Upper lobe of right lung (tissue), 1 donor: ENCODE data around the gene FAM168A. TPM values are rescaled to one million over a fixed set of nuclear protein-coding genes. Genes with fewer than 3 reads are reported as not detected.

ENCODE experiments used
- ATAC-seq: fragments of 200-7000 bp; cut with Tn5 transposase; one replicate; pipeline ENCODE4 v1.9.1; 2020; ENCODE audit warnings: mild to moderate bottlenecking, moderate library complexity
- DNase-seq: peaks from one replicate; pipeline ENCODE4 v3.0.0-alpha.2; 2020
- H3K27ac ChIP-seq: fragments of 200-600 bp; one replicate; pipeline ENCODE4 v1.8.0; 2022
- H3K27me3 ChIP-seq: fragments of 200-600 bp; one replicate; pipeline ENCODE4 v1.8.0; 2022; ENCODE audit warnings: mild to moderate bottlenecking
- H3K36me3 ChIP-seq: fragments of 200-600 bp; one replicate; pipeline ENCODE4 v1.8.0; 2022
- H3K4me1 ChIP-seq: fragments of 200-600 bp; one replicate; pipeline ENCODE4 v1.8.0; 2022
- H3K4me3 ChIP-seq: fragments of 200-600 bp; one replicate; pipeline ENCODE4 v1.8.0; 2022; ENCODE audit warnings: mild to moderate bottlenecking
- H3K9me3 ChIP-seq: fragments of 200-600 bp; one replicate; pipeline ENCODE4 v1.8.0; 2022
- intact Hi-C: fragments of 100-400 bp; cut with DNase I; formaldehyde crosslinking; loops from one replicate; pipeline ENCODE4 v1.11.0; 2022
- total RNA-seq: library from RNA; stranded (reverse); fragmentation: NEBNext Ultra II Directional; extraction: Animal tissue kit (Norgen Biotek cat#: 25700); gene quantifications from one replicate; pipeline ENCODE4 v1.2.1, GENCODE V29; 2021
- TF ChIP-seq, protein P1 (sequence below): fragments of 200-600 bp; IDR thresholded peaks from one replicate; pipeline ENCODE4 v1.8.0; 2022; ENCODE audit warnings: antibody characterized with exemption
- donor health status: DM: no; HTN: yes; CAD: no; lungs with severe emphysema.

Gene FAM168A
- total RNA-seq, 1 donor from 2014 or later: 30.7 TPM

DNA sequence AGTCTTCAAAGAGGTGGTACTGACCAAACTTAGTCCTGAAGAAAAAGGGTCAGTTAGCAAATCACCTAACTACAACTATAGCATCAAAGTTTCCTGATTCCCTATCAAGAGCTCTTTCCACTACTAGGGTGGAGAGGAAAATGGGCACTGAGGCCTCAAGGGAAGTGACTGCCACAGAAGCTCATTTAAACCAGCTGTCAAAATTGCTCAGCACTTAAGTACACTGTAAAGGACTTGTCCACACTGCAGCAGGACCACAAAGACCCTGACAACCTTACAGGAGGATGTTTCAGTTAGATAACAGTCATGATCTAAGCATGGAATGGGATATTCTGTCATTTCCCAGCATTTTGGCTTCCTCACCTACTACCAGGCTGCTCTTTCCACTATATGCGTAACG is 33.0 kb downstream of the FAM168A start:
- Histone ChIP-seq H3K27ac (no peak overlapping the region), H3K36me3 (no peaks in the 10 kb centered on the region), H3K9me3 (no peaks in the 10 kb centered on the region), H3K4me3 (no peak overlapping the region), H3K4me1 (peaks cover 4% of the 10 kb centered on the region), H3K27me3 (no peaks in the 10 kb centered on the region)
- ATAC-seq (no peak), DNase-seq (no peak)
- TF ChIP-seq, protein P1, sequence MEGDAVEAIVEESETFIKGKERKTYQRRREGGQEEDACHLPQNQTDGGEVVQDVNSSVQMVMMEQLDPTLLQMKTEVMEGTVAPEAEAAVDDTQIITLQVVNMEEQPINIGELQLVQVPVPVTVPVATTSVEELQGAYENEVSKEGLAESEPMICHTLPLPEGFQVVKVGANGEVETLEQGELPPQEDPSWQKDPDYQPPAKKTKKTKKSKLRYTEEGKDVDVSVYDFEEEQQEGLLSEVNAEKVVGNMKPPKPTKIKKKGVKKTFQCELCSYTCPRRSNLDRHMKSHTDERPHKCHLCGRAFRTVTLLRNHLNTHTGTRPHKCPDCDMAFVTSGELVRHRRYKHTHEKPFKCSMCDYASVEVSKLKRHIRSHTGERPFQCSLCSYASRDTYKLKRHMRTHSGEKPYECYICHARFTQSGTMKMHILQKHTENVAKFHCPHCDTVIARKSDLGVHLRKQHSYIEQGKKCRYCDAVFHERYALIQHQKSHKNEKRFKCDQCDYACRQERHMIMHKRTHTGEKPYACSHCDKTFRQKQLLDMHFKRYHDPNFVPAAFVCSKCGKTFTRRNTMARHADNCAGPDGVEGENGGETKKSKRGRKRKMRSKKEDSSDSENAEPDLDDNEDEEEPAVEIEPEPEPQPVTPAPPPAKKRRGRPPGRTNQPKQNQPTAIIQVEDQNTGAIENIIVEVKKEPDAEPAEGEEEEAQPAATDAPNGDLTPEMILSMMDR: no peak
- intact Hi-C loops: no loop called here

DNA sequence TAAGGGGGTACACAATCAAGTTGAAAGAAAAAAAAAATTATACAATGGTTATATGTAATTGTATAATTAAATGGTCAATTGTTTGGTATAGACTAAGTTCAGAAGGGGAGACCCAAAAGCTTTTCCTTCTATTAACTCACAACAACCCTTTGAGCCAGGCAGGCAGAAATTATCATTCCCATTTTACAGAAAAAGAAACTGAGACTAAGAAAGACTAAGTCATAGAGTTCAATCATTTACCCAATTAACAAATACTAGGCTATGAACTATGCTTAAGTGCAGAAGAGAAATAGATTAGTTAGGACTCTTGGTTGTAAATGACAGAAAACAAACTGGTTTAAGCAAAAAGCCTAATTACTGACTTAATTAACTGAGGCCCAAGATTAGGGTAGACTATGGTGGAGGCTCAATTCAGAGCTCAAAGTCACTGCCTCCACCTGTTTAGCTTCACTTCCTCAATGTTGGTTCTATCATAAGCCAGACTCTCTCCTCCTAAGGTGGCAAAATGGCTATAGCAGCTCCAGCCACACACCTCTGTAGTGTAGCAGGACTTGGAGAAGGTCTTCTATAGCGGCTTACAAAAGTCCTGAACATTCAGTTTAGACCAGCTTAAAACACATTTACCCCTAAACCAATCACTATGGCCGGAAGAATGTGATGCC is 34.2 kb downstream of the FAM168A start:
- ATAC-seq (no peak), DNase-seq (no peak)
- Histone ChIP-seq H3K36me3 (no peaks in the 10 kb centered on the region), H3K27me3 (no peaks in the 10 kb centered on the region), H3K4me3 (no peak overlapping the region), H3K4me1 (peaks cover 7% of the 10 kb centered on the region), H3K9me3 (no peaks in the 10 kb centered on the region), H3K27ac (no peak overlapping the region)
- intact Hi-C loops: no loop called here
- TF ChIP-seq, protein P1: no peak

DNA sequence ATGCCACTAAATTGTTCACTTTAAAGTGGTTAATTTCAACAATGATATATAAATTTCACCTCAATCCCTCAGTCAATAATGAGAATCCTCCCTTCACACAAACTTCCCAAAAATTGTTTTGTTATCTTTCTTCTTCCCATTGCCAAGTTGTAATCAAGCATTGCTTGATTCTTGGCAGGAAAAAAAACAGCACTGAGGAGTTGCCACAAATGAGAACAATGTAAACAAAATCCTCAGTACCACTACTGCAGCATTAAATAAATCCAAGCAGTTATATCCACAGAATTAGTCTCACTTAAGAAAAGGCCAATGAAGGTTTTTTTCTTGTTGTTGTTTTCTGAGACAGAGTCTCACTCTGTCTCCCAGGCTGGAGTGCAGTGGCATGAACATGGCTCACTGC is 38.2 kb downstream of the FAM168A start:
- TF ChIP-seq, protein P1: no peak
- Histone ChIP-seq H3K9me3 (no peaks in the 10 kb centered on the region), H3K27me3 (no peaks in the 10 kb centered on the region), H3K27ac (no peak overlapping the region), H3K4me1 (peaks cover 7% of the 10 kb centered on the region), H3K4me3 (no peak overlapping the region), H3K36me3 (no peaks in the 10 kb centered on the region)
- no peak for DNase-seq
- intact Hi-C loops: no loop called here
- ATAC-seq: no peak

DNA sequence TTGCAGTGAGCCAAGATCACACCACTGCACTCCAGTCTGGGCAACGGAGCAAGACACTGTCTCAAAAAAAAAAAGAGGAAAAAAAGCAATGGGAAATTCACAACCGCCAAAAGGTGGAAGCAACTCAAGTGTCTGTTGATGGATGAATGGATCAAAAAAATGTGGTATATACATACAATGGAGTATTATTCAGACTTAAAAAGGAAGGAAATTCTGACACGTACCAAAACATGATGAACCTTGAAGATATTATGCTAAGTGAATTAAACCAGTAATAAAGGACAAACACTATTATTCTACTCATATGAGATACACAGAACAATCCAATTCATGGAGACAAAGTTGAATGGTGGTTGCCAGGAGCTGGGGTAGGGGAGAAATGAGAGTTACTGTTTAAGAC is 40.9 kb downstream of the FAM168A start:
- Histone ChIP-seq H3K36me3 (no peaks in the 10 kb centered on the region), H3K4me3 (no peak overlapping the region), H3K27me3 (no peaks in the 10 kb centered on the region), H3K9me3 (no peaks in the 10 kb centered on the region), H3K27ac (no peak overlapping the region), H3K4me1 (peaks cover 10% of the 10 kb centered on the region)
- intact Hi-C loops: no loop called here
- TF ChIP-seq, protein P1: no peak
- ATAC-seq (no peak), DNase-seq (no peak)

DNA sequence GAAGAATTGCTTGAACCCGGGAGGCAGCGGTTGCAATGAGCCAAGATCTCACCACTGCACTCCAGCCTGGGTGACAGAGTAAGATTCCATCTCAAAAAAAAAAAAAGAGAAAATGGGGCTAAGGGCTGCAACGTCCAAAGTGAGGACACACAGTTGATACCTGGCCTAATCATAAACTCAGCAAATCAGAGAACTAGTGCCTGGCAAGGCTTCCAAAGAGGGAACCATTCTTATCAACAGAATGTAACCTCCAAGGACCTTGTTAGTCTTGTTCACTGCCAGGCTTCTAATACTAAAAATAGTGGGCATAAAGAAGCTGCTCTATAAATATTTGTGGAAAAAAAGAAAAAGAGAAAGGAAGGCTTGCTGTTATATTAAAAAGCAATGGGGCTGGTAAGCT is 42.3 kb downstream of the FAM168A start:
- no peak for ATAC-seq
- no peaks in the 10 kb centered on the region for H3K9me3 ChIP-seq
- no peaks in the 10 kb centered on the region for H3K27me3 ChIP-seq
- intact Hi-C loops: no loop called here
- TF ChIP-seq, protein P1: no peak
- no peak for DNase-seq
- H3K4me1 ChIP-seq: peaks cover 19% of the 10 kb centered on the region
- no peak overlapping the region for H3K27ac ChIP-seq
- H3K4me3 ChIP-seq: no peak overlapping the region
- H3K36me3 ChIP-seq: no peaks in the 10 kb centered on the region
